GM21515 (cell line): ENCODE data around the gene NCKAP5.

Source experiments
- ATAC-seq: cut with Tn5 transposase; IDR thresholded peaks from one replicate; pipeline ENCODE4 v1.9.1; 2021; ENCODE audit not compliant: unreplicated experiment

The NCKAP5 gene

GRCh38 chr2:132623096-132623839 lies 945.0 kb downstream of the NCKAP5 start:
- no peak for ATAC-seq
